GM12865 (cell line): ENCODE data around the gene TMEM253.

Source experiments
- DNase-seq: peaks from one replicate; pipeline ENCODE4 v3.0.0; 2010; ENCODE audit warnings: low read depth
- H3K4me3 ChIP-seq: 2 replicates; pipeline ENCODE4 v1.5.1; 2011; ENCODE audit warnings: mild to moderate bottlenecking, low read depth, low read length, control low read depth
- TF ChIP-seq, protein P1 (sequence below): IDR thresholded peaks from 2 replicates; pipeline ENCODE4 v1.5.1; 2011; ENCODE audit warnings: low read length, control low read depth, low read depth, inconsistent platforms; ENCODE audit not compliant: insufficient read depth; ENCODE audit errors: missing control alignments

Gene TMEM253

GRCh38 chr14:21099596-21099985 is 1.3 kb upstream of the TMEM253 start:
- DNase-seq = no peak
- TF ChIP-seq, protein P1, sequence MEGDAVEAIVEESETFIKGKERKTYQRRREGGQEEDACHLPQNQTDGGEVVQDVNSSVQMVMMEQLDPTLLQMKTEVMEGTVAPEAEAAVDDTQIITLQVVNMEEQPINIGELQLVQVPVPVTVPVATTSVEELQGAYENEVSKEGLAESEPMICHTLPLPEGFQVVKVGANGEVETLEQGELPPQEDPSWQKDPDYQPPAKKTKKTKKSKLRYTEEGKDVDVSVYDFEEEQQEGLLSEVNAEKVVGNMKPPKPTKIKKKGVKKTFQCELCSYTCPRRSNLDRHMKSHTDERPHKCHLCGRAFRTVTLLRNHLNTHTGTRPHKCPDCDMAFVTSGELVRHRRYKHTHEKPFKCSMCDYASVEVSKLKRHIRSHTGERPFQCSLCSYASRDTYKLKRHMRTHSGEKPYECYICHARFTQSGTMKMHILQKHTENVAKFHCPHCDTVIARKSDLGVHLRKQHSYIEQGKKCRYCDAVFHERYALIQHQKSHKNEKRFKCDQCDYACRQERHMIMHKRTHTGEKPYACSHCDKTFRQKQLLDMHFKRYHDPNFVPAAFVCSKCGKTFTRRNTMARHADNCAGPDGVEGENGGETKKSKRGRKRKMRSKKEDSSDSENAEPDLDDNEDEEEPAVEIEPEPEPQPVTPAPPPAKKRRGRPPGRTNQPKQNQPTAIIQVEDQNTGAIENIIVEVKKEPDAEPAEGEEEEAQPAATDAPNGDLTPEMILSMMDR = no peak
- H3K4me3 ChIP-seq = no peak overlapping the region

- DNase-seq = no peak
- H3K4me3 ChIP-seq = no peak overlapping the region
Observed at GRCh38 chr14:21101802-21102413, 1.0 kb downstream of the TMEM253 start.

GRCh38 chr14:21102521-21103410 is 1.9 kb downstream of the TMEM253 start:
- no peak for DNase-seq
- H3K4me3 ChIP-seq = peak overlapping the region; percentile 74
- TF ChIP-seq, protein P1 = no peak

More at GRCh38 chr14:21101802-21102413, 1.0 kb downstream of the TMEM253 start:
- TF ChIP-seq, protein P1 = no peak

DNA sequence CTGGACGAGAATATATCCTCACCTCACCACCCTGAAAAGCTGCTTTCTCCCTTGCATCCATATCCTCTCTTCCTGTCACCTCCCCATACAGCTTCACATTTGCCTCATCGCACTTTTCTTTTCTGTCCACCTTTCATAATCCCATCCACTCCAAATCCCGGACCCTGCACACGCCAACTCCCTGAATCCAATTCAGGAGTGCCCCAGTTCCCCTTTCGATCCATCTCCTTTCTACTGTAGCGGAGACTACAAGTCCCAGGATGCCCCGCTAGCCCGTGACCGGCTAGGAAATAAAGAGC is 2.5 kb downstream of the TMEM253 start:
- no peak for DNase-seq
- peak overlapping the region; percentile 74 for H3K4me3 ChIP-seq
- TF ChIP-seq, protein P1 = no peak

- peak; percentile 97 for DNase-seq
- peak overlapping the region; percentile 74 for H3K4me3 ChIP-seq
- TF ChIP-seq, protein P1 = peak; percentile 75
Observed at GRCh38 chr14:21103710-21104447, 3.0 kb downstream of the TMEM253 start.

GRCh38 chr14:21104448-21105060 is 3.7 kb downstream of the TMEM253 start:
- H3K4me3 ChIP-seq = peak overlapping the region; percentile 74
- DNase-seq = peak; percentile 77
- TF ChIP-seq, protein P1 = peak; percentile 89
